Activated T-helper 1 cell treated with anti-CD3 and anti-CD28 coated beads, Interleukin-2, amount 50 U/mL, for 16 hours (primary cell): Measurements from ENCODE around the gene SDR42E2.
"Not testable (repeated sequence)": the region's sequence is repeated elsewhere in the genome, so short reads cannot be mapped to it uniquely, and the experiment has no call there.

ENCODE experiments used
- DNase-seq, 2 donors: peaks; one replicate each; pipeline ENCODE4 v3.0.0-alpha.2; 2020; ENCODE audit warnings: low read depth in 1 of 2, low spot score in 1 of 2

The SDR42E2 gene

GRCh38 chr16:22190776-22191531, 28.6 kb downstream of the SDR42E2 start:
- DNase-seq: peak; percentile 98 to 99

- DNase-seq: peak in 1 of 2 donors; percentile 17
These were observed 29.4 kb downstream of the SDR42E2 start for GRCh38 chr16:22191532-22192260.

GRCh38 chr16:22192261-22193062, 30.2 kb downstream of the SDR42E2 start:
- DNase-seq: peak; percentile 50 to 62

DNA sequence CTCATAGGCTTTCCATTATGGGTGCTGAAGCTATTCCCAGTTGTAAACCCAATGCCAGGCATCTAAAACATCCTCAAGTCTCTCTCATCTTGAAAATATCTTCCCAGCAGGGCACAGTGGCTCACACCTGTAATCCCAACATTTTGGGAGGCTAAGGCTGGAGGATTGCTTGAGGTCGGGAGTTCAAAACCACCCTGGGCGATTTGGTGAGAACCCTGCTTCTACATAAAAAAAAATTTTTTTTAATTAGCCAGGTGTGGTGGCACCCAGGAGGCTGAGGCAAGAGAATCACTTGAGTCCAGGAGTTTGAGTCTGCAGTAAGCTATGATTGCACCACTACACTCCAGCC, 30.7 kb downstream of the SDR42E2 start:
- DNase-seq: no peak

DNA sequence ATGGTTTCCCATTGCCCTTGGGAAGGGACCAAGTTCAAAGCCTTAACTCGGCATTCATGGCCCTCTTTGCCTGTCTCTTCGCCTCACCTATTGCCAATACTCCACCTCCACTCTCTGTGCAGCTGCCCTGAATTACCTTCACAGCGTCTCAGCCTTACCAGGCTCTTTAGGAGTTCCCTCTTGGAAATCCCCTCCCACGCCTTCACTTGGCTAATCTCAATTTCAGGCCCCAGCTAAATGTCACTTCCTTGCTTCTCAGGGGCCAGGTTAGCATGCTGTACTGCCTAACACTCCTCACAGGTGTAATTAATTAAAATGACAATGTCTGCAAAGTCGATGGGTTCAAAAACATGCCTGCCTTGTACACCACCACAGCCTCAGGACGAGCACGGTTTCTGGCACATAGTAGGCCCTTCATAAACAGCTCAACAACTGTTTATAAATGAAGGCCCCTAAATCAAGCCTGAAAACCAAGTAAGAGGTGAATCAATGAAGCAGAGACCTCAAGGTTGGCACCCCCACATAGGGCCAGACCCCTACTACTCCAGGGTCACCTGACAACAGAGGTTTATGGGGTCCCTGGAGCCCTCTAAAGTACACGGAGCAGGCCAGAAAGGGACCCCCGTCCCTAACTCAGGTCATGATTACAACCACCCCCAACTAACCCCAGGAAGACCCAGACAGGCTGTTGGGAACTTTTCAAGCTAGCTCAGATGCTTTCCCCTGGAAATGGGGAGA, 32.6 kb downstream of the SDR42E2 start:
- DNase-seq: no peak

DNA sequence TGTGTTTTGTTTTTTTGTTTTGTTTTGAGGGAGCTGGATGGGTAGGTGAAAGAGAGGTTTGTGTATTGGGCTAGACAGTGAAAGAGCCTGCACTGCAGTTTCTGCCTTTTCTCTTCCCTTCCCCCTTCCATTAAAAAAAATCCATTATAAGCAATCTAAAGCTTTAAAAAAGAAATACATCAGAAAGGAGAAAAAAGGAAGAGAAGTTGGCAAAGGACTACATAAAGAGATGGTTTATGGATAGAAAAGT, 33.1 kb downstream of the SDR42E2 start:
- no peak for DNase-seq

- peak; percentile 82 to 89 for DNase-seq
These were observed 33.6 kb downstream of the SDR42E2 start for GRCh38 chr16:22195695-22196558.

- DNase-seq: not testable (repeated sequence)
These were observed 34.4 kb downstream of the SDR42E2 start for GRCh38 chr16:22196559-22197168.

DNA sequence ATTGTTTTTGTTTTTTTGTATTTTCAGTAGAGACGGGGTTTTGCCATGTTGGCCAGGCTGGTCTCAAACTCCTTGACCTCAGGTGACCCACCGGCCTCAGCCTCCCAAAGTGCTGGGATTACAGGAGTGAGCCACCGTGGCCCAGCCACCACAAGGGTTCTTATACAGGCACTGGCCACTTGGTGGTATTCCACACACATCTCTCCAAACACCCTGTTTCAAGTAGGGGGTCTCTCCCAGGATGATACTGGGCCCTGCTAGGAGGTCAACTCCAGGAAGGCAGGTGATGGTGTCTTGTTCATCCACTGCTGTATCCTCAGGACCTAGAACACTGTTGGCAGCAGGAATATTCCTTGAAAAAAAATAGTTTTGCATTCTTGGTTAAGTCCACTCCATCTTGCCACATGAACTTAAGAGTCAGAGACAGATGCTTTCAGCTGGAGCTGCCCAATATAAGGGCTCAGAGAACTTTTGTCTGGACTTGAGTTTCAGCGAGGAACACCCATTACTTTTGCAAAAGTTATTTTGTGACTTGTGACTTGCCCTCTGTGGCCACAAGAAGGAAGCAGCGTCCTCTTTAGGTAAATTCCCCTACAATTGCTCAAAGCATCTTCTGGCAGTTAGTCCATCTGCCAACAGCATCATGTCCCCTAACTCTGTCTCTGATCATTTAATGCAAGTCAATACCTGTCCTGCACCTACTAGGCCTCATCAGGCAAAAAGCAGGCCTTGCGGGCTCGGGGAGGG, 36.4 kb downstream of the SDR42E2 start:
- no peak for DNase-seq

GRCh38 chr16:22202261-22202637, 39.9 kb downstream of the SDR42E2 start:
- no peak for DNase-seq

DNA sequence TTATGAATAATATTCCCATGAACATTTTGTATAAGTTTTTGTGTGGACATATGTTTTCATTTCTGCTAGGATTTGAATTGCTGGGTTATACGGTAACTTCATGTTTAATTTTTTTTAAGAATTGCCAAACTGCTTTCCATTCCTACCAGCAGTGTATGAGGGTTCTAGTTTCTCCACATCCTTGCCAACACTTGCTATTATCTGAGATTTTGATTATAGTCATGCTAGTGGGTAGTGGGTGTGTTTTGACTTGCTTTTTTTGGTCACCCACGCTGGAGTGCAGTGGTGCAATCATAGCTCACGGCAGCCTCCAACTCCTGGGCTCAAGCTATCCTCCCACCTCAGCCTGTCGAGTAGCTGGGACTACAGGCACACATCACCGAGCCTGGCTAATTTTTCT, 40.8 kb downstream of the SDR42E2 start:
- no peak for DNase-seq

DNA sequence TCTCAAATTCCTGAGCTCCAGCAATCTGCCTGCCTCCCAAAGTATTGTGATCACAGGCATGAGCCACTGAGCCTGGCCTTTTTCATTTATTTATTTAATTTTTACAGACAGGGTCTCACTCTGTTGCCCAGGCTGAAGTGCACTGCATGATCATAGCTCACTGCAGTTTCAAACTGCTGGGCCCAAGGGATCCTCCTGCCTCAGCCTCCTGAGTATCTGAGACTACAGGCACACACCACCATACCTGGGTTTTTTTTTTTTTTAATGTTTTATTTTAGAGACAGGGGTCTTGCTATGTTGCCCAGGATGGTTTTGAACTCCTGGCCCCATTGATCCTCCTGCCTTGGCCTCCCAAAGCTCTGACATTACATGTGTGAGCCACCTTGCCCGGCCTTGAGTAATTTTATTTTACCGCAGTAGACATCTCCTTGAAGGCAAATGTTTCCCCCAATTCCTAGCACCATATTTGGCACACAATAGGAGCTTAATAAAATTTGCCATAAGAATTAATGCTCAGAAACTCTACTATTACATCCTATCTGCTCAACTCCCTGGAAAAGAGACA, 41.9 kb downstream of the SDR42E2 start:
- DNase-seq: no peak

DNA sequence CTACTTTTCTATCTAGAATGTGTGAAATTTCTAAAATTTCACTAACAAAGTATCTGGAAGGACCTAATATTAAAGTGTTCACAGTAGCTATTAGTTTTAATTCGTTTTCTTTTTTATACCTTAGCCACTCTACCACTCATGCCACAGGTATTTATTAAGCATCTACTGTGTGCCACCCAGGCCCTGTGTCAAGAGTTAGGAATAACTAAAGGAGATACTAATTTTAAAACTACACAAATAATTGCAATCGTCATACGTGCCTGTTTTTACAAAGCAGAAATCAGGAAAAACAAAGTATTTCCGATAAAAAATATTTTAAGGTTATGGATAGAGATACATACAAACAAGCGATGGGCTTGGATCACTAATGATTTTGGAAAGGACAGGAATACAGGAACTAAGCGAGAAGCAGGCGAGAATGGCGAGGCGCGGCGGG, 43.3 kb downstream of the SDR42E2 start:
- DNase-seq: no peak

GRCh38 chr16:22206013-22206841, 43.9 kb downstream of the SDR42E2 start, which contains the start of gene EEF2K:
Gene EEF2K (plus strand): TSS chr16:22206278. CDS start chr16:22225730, 19,452 bp downstream.
- DNase-seq: peak; percentile 63 to 75

- DNase-seq: peak in 1 of 2 donors; percentile 37
These were observed 44.8 kb downstream of the SDR42E2 start for GRCh38 chr16:22206842-22207714.

DNA sequence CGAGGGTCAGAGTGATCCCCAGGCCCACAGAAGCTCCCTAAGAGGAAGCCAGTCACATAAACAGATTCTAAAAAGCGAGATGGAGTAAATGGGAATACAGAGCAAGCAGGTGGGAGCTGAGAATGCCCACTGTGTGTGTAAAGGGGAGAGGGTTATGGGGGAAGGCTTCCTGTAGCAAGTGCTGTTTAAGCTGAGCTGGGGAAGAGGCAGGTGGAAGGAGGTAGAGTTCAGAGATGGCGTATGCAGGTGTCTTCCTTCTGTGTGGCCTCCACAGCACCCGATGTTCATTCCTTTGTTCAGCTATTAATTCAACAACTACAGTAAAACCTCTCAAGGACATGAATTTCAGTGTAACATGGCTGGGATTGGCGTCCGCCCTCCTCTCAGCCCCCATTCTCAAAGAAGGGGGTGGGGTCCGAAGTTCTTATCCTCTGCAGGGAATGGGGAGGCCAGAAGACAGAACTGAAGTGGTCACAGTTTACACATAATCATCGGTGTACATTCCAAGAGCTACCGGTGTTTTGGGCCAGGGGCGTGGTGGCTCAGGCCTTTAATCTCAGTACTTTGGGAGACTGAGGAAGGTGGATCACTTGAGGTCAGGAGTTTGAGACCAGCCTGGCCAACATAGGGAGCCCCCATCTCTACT, 45.5 kb downstream of the SDR42E2 start:
- no peak for DNase-seq

- DNase-seq: no peak
These were observed 48.0 kb downstream of the SDR42E2 start for GRCh38 chr16:22210285-22210684.
